A549 (cell line): ENCODE data around the gene PPFIA4. TPM values are rescaled to one million over a fixed set of nuclear protein-coding genes. Genes with fewer than 3 reads are reported as not detected.

ENCODE experiments used
- ATAC-seq, 2 experiments: fragments of 200-7000 bp in 1 of 2; fragments of >200 bp in 1 of 2; cut with Nextera tagmentation in 1 of 2; cut with Tn5 transposase in 1 of 2; 3 replicates each; pipeline versions ENCODE4 v1.8.0 to v1.9.1; 2018 to 2020; ENCODE audit warnings: mild to moderate bottlenecking in 1 of 2, moderate library complexity in 1 of 2
- CTCF ChIA-PET: fragments of 300-600 bp; sonication (Branson Sonifier 250); formaldehyde crosslinking; extraction: SDS; loops from one replicate; lab custom pipeline; 2021; ENCODE audit warnings: antibody characterized with exemption, inconsistent platforms; lab: Yijun Ruan, JAX
- POLR2A ChIA-PET: fragments of 350-600 bp; formaldehyde crosslinking; extraction: SDS; loops from one replicate; lab custom pipeline; 2021; ENCODE audit warnings: antibody characterized with exemption, inconsistent platforms; lab: Yijun Ruan, JAX
- DNase-seq, 2 experiments: peaks; one replicate each; pipeline versions ENCODE4 v3.0.0 to v3.0.0-alpha.2; 2011 to 2016; ENCODE audit warnings: low read depth in 1 of 2, low spot score in 1 of 2
- FAIRE-seq: peaks from 2 replicates; lab custom pipeline; 2011; peaks lifted over from hg19 to GRCh38; lab: Jason Lieb, UNC
- H3K27ac ChIP-seq, 2 experiments: fragments of >200 bp; sonication (Bioruptor Twin); formaldehyde crosslinking; 3 replicates each; pipeline ENCODE4 v1.5.1; 2016 to 2017
- H3K4me1 ChIP-seq: fragments of >200 bp; sonication (Bioruptor Twin); formaldehyde crosslinking; 3 replicates; pipeline ENCODE4 v1.6.1; 2016
- H3K4me2 ChIP-seq: fragments of >200 bp; sonication (Bioruptor Twin); formaldehyde crosslinking; 3 replicates; pipeline ENCODE4 v1.6.1; 2016
- H3K4me3 ChIP-seq: fragments of >200 bp; sonication (Bioruptor Twin); formaldehyde crosslinking; 3 replicates; pipeline ENCODE4 v1.5.1; 2016
- H3K9me3 ChIP-seq: fragments of >200 bp; sonication (Bioruptor Twin); formaldehyde crosslinking; 3 replicates; pipeline ENCODE4 v1.6.1; 2016
- BHLHE40 ChIP-seq: IDR thresholded peaks from 2 replicates; pipeline ENCODE4 v1.6.1; 2012; ENCODE audit warnings: low read depth, low read length, inconsistent platforms
- CBX8 ChIP-seq: fragments of 200-600 bp; sonication (generic); IDR thresholded peaks from 2 replicates; pipeline ENCODE4 v1.6.1; 2016
- CHD2 ChIP-seq: fragments of 150-350 bp; IDR thresholded peaks from 2 replicates; pipeline ENCODE4 v1.6.1; 2014; ENCODE audit warnings: low read length; ENCODE audit not compliant: partially characterized antibody
- EHF ChIP-seq: fragments of 250-450 bp; sonication (Bioruptor Pico); IDR thresholded peaks from 2 replicates; pipeline ENCODE4 v1.5.0; 2020; ENCODE audit warnings: mild to moderate bottlenecking
- EHMT2 ChIP-seq: fragments of 200-600 bp; sonication (generic); IDR thresholded peaks from 2 replicates; pipeline ENCODE4 v1.6.1; 2016; ENCODE audit warnings: antibody characterized with exemption, low read depth, mild to moderate bottlenecking, moderate library complexity
- EP300 ChIP-seq, 2 experiments: fragments of >200 bp; sonication (Bioruptor Twin); formaldehyde crosslinking; IDR thresholded peaks; 2 replicates in 1 of 2; 3 replicates in 1 of 2; pipeline ENCODE4 v1.6.1; 2016 to 2017
- FOSL2 ChIP-seq, 2 experiments: fragments of 450-650 bp in 1 of 2; fragments of >200 bp in 1 of 2; sonication (Bioruptor Twin) in 1 of 2; formaldehyde crosslinking; IDR thresholded peaks; 2 replicates each; pipeline versions ENCODE4 v1.5.0 to v1.6.1; 2016 to 2020; ENCODE audit warnings: mild to moderate bottlenecking in 1 of 2, moderate library complexity in 1 of 2
- FOXS1 ChIP-seq: fragments of 250-450 bp; sonication (Bioruptor Pico); IDR thresholded peaks from 2 replicates; pipeline ENCODE4 v1.5.0; 2020; ENCODE audit warnings: mild to moderate bottlenecking, moderate library complexity
- HOXB13 ChIP-seq: fragments of 250-450 bp; sonication (Bioruptor Pico); IDR thresholded peaks from 2 replicates; pipeline ENCODE4 v1.5.0; 2020; ENCODE audit warnings: low read depth, mild to moderate bottlenecking, moderate library complexity
- JUNB ChIP-seq: fragments of >200 bp; sonication (Bioruptor Twin); formaldehyde crosslinking; IDR thresholded peaks from 2 replicates; pipeline ENCODE4 v1.6.1; 2016
- KDM1A ChIP-seq: fragments of 200-600 bp; sonication (generic); IDR thresholded peaks from 2 replicates; pipeline ENCODE4 v1.6.1; 2016; ENCODE audit warnings: low read depth, mild to moderate bottlenecking
- MAFK ChIP-seq: fragments of 450-650 bp; IDR thresholded peaks from 2 replicates; pipeline ENCODE4 v1.6.1; 2014; ENCODE audit not compliant: partially characterized antibody
- MAZ ChIP-seq: fragments of 150-350 bp; IDR thresholded peaks from 2 replicates; pipeline ENCODE4 v1.6.1; 2014; ENCODE audit warnings: antibody characterized with exemption, low read depth, low read length, borderline replicate concordance
- NFE2L2 ChIP-seq: fragments of 150-350 bp; conservative IDR thresholded peaks from 2 replicates; pipeline ENCODE4 v1.6.1; 2014; ENCODE audit warnings: low read length
- NPAS2 ChIP-seq: fragments of 250-450 bp; sonication (Bioruptor Pico); IDR thresholded peaks from 2 replicates; pipeline ENCODE4 v1.8.0; 2022; ENCODE audit warnings: mild to moderate bottlenecking, moderate library complexity, borderline replicate concordance
- NR3C1 ChIP-seq: fragments of >200 bp; sonication (Bioruptor Twin); formaldehyde crosslinking; IDR thresholded peaks from 3 replicates; pipeline ENCODE4 v1.6.1; 2017
- PHF8 ChIP-seq: fragments of 200-600 bp; sonication (generic); IDR thresholded peaks from 2 replicates; pipeline ENCODE4 v1.6.1; 2016; ENCODE audit warnings: low read depth, mild to moderate bottlenecking, antibody characterized with exemption, moderate library complexity, borderline replicate concordance
- POLR2A ChIP-seq: IDR thresholded peaks from 2 replicates; pipeline ENCODE4 v1.6.1; 2012; ENCODE audit warnings: mild to moderate bottlenecking, low read length
- RAD21 ChIP-seq, 2 experiments: fragments of >200 bp in 1 of 2; sonication (Bioruptor Twin) in 1 of 2; formaldehyde crosslinking in 1 of 2; IDR thresholded peaks in 1 of 2; conservative IDR thresholded peaks in 1 of 2; 2 replicates in 1 of 2; 3 replicates in 1 of 2; pipeline ENCODE4 v1.6.1; 2012 to 2018; ENCODE audit warnings: inconsistent platforms in 1 of 2
- RFX5 ChIP-seq: fragments of 450-650 bp; IDR thresholded peaks from 2 replicates; pipeline ENCODE4 v1.7.1; 2014; ENCODE audit warnings: antibody characterized with exemption, mild to moderate bottlenecking, moderate library complexity
- SMC3 ChIP-seq: fragments of >200 bp; sonication (Bioruptor Twin); formaldehyde crosslinking; IDR thresholded peaks from 3 replicates; pipeline ENCODE4 v1.6.1; 2018; ENCODE audit warnings: inconsistent platforms
- TP53 ChIP-seq: fragments of 250-450 bp; sonication (Bioruptor Pico); IDR thresholded peaks from 2 replicates; pipeline ENCODE4 v1.5.0; 2021; ENCODE audit warnings: mild to moderate bottlenecking, moderate library complexity
- ZC3H11A ChIP-seq: fragments of 450-650 bp; IDR thresholded peaks from 2 replicates; pipeline ENCODE4 v1.6.1; 2014; ENCODE audit warnings: antibody characterized with exemption, mild to moderate bottlenecking
- WGBS: methylation state at CpG from one replicate; pipeline ENCODE4 v1.1.6; 2017; ENCODE audit errors: missing lambda C conversion rate; 5-methylcytosine and 5-hydroxymethylcytosine counted together
- polyA plus RNA-seq, 4 experiments: library from polyadenylated mRNA; depleted of rRNA in 3 of 4; stranded (reverse); fragments of >200 nt; fragmentation: RNase III in 1 of 4; extraction: RNeasy Plus Mini Kit Qiagen cat#74134 plus additional on column Dnase treatment in 1 of 4; gene quantifications; 2 replicates in 3 of 4; 3 replicates in 1 of 4; pipeline ENCODE4 v1.2.3, GENCODE V29; 2011 to 2017
- TF ChIP-seq, protein P1 (sequence below): IDR thresholded peaks from 2 replicates; pipeline ENCODE4 v1.6.1; 2012
- TF ChIP-seq, protein P2 (sequence below): fragments of 150-350 bp; IDR thresholded peaks from 2 replicates; pipeline ENCODE4 v1.6.1; 2014; ENCODE audit warnings: low read depth, mild to moderate bottlenecking, low read length
- TF ChIP-seq, protein P3 (sequence below): fragments of 450-650 bp; IDR thresholded peaks from 2 replicates; pipeline ENCODE4 v1.6.1; 2014; ENCODE audit warnings: antibody characterized with exemption
- TF ChIP-seq, protein P4 (sequence below): fragments of >200 bp; sonication (Bioruptor Twin); formaldehyde crosslinking; IDR thresholded peaks from 2 replicates; pipeline ENCODE4 v1.6.1; 2016

PPFIA4 gene
- polyA plus RNA-seq, 2 of the 4 experiments (the other 2 are of a cell fraction): 0.47 to 0.63 TPM

DNA sequence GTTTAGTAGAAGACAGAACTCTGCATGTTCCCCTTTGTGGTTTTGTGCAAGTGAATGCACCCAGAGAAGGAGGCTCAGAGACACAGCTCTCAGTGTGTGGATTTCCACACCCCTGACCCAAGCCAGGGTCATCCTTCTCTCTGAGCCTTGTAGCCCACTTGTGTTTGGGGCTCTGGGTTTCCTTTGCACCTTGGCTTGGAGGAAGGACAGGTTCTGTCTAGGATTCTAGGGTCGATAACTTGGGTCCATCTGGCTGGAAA is 32.3 kb downstream of the PPFIA4 start (continued):
- TF ChIP-seq, protein P1, sequence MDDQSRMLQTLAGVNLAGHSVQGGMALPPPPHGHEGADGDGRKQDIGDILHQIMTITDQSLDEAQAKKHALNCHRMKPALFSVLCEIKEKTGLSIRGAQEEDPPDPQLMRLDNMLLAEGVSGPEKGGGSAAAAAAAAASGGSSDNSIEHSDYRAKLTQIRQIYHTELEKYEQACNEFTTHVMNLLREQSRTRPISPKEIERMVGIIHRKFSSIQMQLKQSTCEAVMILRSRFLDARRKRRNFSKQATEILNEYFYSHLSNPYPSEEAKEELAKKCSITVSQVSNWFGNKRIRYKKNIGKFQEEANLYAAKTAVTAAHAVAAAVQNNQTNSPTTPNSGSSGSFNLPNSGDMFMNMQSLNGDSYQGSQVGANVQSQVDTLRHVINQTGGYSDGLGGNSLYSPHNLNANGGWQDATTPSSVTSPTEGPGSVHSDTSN: no peak
- TF ChIP-seq BHLHE40: no peak
- no peak for TF ChIP-seq RAD21 (conservative IDR thresholded peaks at IDR 0.05 in 1 of 2, IDR thresholded peaks at IDR 0.05 in 1 of 2)
- TF ChIP-seq EP300 (IDR thresholded peaks at IDR 0.05): no peak
- TF ChIP-seq, protein P2, sequence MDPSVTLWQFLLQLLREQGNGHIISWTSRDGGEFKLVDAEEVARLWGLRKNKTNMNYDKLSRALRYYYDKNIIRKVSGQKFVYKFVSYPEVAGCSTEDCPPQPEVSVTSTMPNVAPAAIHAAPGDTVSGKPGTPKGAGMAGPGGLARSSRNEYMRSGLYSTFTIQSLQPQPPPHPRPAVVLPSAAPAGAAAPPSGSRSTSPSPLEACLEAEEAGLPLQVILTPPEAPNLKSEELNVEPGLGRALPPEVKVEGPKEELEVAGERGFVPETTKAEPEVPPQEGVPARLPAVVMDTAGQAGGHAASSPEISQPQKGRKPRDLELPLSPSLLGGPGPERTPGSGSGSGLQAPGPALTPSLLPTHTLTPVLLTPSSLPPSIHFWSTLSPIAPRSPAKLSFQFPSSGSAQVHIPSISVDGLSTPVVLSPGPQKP: no peak
- TF ChIP-seq SMC3: no peak

DNA sequence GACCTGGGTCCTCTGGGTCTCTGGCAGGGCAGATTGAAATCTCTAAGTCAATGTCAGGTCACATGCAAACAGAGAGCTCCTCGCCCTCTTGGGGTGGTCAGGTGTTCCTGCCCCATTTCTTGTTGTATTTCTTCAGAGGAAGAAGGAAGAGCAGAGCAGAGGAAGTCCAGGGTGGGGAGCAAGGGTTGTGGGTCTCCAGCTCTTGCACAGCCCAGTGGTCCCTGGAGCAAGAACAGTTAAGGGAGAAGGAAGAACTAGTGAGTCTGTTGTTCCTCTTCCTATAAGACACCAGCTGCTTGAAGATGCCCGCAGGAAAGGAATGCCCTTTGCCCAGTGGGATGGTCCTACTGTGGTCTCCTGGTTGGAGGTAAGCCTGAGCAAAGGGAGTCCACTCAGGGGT is 33.2 kb downstream of the PPFIA4 start:
- no peak overlapping the region for H3K27ac ChIP-seq
- CTCF ChIA-PET: interaction anchor here (0.9 to 30.5 kb wide), 2 partner anchors 23 to 25 kb away, joined by 3 to 300 read pairs; no protein-coding TSS in a partner anchor
- no peak for FAIRE-seq
- WGBS: 65% methylated on average over 2 of the region's 2 CpGs
- no peak for DNase-seq
- no peak for ATAC-seq
- H3K4me3 ChIP-seq: no peak overlapping the region
- no peak for TF ChIP-seq NR3C1
- no peak for TF ChIP-seq SMC3
- TF ChIP-seq PHF8: no peak
- TF ChIP-seq POLR2A: no peak
- TF ChIP-seq, protein P2: no peak
- TF ChIP-seq MAZ: no peak
- TF ChIP-seq EHF (CRISPR knock-in tag): no peak
- TF ChIP-seq NFE2L2: no peak
- TF ChIP-seq TP53 (CRISPR knock-in tag): no peak
- TF ChIP-seq, protein P3, sequence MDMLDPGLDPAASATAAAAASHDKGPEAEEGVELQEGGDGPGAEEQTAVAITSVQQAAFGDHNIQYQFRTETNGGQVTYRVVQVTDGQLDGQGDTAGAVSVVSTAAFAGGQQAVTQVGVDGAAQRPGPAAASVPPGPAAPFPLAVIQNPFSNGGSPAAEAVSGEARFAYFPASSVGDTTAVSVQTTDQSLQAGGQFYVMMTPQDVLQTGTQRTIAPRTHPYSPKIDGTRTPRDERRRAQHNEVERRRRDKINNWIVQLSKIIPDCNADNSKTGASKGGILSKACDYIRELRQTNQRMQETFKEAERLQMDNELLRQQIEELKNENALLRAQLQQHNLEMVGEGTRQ: no peak
- TF ChIP-seq ZC3H11A: no peak
- TF ChIP-seq, all 56 proteins: peak for 0
- H3K4me2 ChIP-seq: no peak overlapping the region
- no peaks in the 10 kb centered on the region for H3K9me3 ChIP-seq
- POLR2A ChIA-PET: no interaction called here
- peaks cover 5% of the 10 kb centered on the region; the same call in 1 of the 3 replicates for H3K4me1 ChIP-seq

DNA sequence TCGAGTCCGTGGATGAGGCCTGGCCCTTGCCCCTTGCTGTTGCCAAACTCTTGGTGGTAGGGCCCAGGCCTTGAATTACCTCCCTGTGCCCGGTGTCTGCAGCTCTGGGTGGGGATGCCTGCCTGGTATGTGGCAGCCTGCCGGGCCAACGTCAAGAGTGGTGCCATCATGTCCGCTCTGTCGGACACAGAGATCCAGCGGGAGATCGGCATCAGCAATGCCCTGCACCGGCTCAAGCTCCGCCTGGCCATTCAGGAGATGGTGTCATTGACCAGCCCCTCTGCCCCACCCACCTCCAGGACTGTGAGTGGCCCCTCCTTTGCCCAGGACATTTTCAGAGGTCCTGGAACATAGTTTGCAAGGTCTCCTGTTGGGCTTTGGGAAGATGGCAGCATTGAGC is 33.8 kb downstream of the PPFIA4 start:
- Histone ChIP-seq H3K4me2 (no peak overlapping the region), H3K4me3 (no peak overlapping the region), H3K27ac (no peak overlapping the region), H3K4me1 (peaks cover 5% of the 10 kb centered on the region; the same call in 1 of the 3 replicates), H3K9me3 (no peaks in the 10 kb centered on the region)
- ATAC-seq (no peak), FAIRE-seq (no peak), DNase-seq (no peak)
- WGBS: 82% methylated on average over 10 of the region's 11 CpGs
- CTCF ChIA-PET: interaction anchor here (30.5 kb wide), 1 partner anchor 23 kb away, joined by 300 read pairs; no protein-coding TSS in a partner anchor
- POLR2A ChIA-PET: no interaction called here
- TF ChIP-seq ZC3H11A (no peak), EHF (CRISPR knock-in tag) (no peak), JUNB (no peak), KDM1A (no peak), HOXB13 (CRISPR knock-in tag) (no peak), MAFK (no peak), NPAS2 (CRISPR knock-in tag) (no peak), CBX8 (no peak), FOXS1 (CRISPR knock-in tag) (no peak), EHMT2 (no peak), CHD2 (no peak), RAD21 (conservative IDR thresholded peaks at IDR 0.05 in 1 of 2, IDR thresholded peaks at IDR 0.05 in 1 of 2) (no peak), RFX5 (no peak), FOSL2 (IDR thresholded peaks at IDR 0.05) (no peak), FOSL2 (CRISPR knock-in tag; IDR thresholded peaks at IDR 0.05) (no peak), MAZ (no peak)
- TF ChIP-seq, protein P4, sequence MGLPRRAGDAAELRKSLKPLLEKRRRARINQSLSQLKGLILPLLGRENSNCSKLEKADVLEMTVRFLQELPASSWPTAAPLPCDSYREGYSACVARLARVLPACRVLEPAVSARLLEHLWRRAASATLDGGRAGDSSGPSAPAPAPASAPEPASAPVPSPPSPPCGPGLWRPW: no peak
